ENCODE data around the gene TRPV3. TPM values are rescaled to one million over a fixed set of nuclear protein-coding genes. Genes with fewer than 3 reads are reported as not detected.

Gene TRPV3
- total and polyA plus RNA-seq, 4 experiments from 2014 or later = 0.06 to 0.14 TPM; not detected in 2

DNA sequence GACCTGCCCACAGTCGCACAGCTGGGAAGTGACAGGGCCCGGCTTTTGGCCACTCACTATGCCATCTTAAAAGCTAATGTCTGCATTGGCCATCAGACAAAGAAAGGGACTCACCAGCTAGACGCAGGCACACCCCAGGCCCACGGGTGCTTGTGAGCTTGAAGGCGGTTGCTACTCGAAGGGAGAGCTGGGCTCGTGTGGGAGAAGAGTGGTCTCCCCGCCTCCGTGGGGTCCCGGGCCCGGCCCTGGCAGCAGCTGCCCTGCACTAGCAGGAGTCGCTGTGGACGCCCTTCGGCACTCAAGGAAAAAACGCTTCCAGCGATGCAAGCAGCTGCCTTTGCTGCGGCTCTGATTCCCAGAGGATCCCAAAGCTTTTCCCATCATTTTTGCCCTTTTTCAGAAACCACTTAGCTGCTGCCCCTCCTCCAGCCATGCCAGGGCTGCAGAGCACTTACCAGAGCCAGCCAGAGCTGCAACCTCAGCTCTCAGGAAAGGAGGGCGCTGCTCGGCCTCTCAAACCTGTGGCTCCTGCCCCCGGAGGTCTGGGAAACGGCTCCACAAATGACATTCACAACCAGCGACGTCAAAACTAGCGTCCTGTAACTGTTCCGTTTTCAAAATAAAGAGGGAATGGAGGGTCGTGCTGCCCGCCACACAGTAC lies 39.3 kb upstream of the TRPV3 start:
- H3K27ac Mint-ChIP-seq = no peak overlapping the region
- no peaks in the 10 kb centered on the region for H3K9me3 Mint-ChIP-seq
- no peak overlapping the region for H3K4me3 Mint-ChIP-seq
- DNase-seq = no peak
- Histone ChIP-seq H3K4me1 (ENCODE audit: insufficient read depth, low read length) (no peaks in the 10 kb centered on the region), H3K9me3 (ENCODE audit: control insufficient read depth in 1 of 2, low read length in 2 of 2) (no peaks in the 10 kb centered on the region), H3K4me3 (ENCODE audit: low read length in 2 of 2) (no peak overlapping the region), H3K36me3 (ENCODE audit: insufficient read depth, low read length) (no peaks in the 10 kb centered on the region), H3K27ac (ENCODE audit: low read depth, low read length) (no peak overlapping the region), H3K27me3 (ENCODE audit: insufficient read depth, low read length) (no peaks in the 10 kb centered on the region)
- H3K27me3 Mint-ChIP-seq = no peaks in the 10 kb centered on the region
- ChIA-PET CTCF (ENCODE audit: partially characterized antibody) (no interaction called here), POLR2A (ENCODE audit: partially characterized antibody) (no interaction called here)
- intact Hi-C loops (cut with micrococcal nuclease) = no loop called here
- peaks cover 0 to 1% of the 10 kb centered on the region in 2 donors for H3K36me3 Mint-ChIP-seq
- no peaks in the 10 kb centered on the region for H3K4me1 Mint-ChIP-seq

DNA sequence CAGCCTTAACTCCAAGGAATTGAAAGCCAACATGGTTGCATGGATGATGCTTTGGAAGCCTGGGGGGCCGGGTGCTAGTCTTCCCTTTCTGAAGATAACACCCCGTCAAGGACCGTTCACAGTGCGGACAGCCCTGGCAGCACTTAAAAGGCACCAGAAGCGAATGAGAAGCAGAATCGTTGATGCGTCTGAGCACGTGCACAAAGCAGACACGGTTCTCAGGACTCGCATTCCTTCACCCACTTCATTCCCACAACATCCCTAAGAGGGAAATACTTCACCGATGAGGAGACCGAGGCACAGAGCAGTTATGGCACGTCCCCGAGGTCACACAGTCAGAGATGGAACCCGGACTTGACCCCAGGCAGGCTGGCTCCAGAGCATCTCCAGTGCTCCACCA lies 37.4 kb upstream of the TRPV3 start:
- intact Hi-C loops (cut with micrococcal nuclease) = no loop called here
- no peaks in the 10 kb centered on the region for H3K27me3 Mint-ChIP-seq

DNA sequence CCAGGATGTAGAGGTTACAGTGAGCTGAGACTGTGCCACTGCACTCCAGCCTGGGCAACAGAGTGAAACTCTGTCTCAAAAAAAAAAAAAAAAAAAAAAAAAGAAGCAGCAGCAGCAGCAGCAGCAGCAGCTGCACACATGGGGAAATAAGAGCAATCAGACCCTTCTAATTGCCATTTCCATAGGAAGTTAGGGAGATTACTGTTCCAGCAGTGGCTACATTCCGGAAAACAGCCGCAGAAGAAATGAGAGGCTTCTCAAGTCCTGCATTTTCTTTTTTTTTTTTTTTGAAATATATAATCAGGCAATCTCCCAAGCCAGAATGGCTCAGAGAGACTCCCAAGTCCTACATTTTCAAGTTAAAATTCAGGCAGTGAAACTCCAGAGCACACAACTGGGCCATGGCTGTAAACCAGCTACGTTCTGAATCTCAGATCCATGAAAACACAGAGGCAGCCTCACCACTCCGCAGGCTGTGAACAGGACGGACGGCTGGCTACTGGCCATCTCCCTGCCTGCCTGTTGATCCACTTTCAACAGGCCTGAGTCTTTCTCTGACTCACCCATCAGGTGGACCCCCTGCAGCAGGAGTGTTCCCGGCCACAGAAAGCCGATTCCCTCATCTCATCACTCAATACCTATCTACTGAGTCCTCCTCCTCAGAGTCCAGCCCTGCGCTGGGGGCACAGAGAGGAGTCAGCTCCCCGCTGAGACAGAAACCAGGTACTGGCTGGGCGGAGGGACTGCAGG lies 36.6 kb upstream of the TRPV3 start:
- Histone ChIP-seq H3K9me3 (ENCODE audit: control insufficient read depth in 1 of 2, low read length in 2 of 2) (no peaks in the 10 kb centered on the region), H3K36me3 (ENCODE audit: insufficient read depth, low read length) (no peaks in the 10 kb centered on the region), H3K27me3 (ENCODE audit: insufficient read depth, low read length) (no peaks in the 10 kb centered on the region), H3K4me3 (ENCODE audit: low read length in 2 of 2) (no peak overlapping the region), H3K4me1 (ENCODE audit: insufficient read depth, low read length) (no peaks in the 10 kb centered on the region), H3K27ac (ENCODE audit: low read depth, low read length) (no peak overlapping the region)
- DNase-seq = no peak
- CTCF ChIA-PET (ENCODE audit: partially characterized antibody) = no interaction called here
- no peaks in the 10 kb centered on the region for H3K9me3 Mint-ChIP-seq
- H3K4me3 Mint-ChIP-seq = no peak overlapping the region
- H3K27ac Mint-ChIP-seq = no peak overlapping the region
- POLR2A ChIA-PET (ENCODE audit: partially characterized antibody) = no interaction called here
- no peaks in the 10 kb centered on the region for H3K27me3 Mint-ChIP-seq
- intact Hi-C loops (cut with micrococcal nuclease) = no loop called here
- H3K36me3 Mint-ChIP-seq = peaks cover 18 to 20% of the 10 kb centered on the region in 2 donors
- no peaks in the 10 kb centered on the region for H3K4me1 Mint-ChIP-seq

More for the DNA sequence above, 37.4 kb upstream of the TRPV3 start:
- ChIA-PET POLR2A (ENCODE audit: partially characterized antibody) (no interaction called here), CTCF (ENCODE audit: partially characterized antibody) (no interaction called here)
- no peaks in the 10 kb centered on the region for H3K9me3 ChIP-seq (ENCODE audit: control insufficient read depth in 1 of 2, low read length in 2 of 2)
- Mint-ChIP-seq H3K36me3 (peaks cover 10 to 12% of the 10 kb centered on the region in 2 donors), H3K4me3 (no peak overlapping the region), H3K27ac (no peak overlapping the region), H3K9me3 (no peaks in the 10 kb centered on the region), H3K4me1 (no peaks in the 10 kb centered on the region)
- no peak for DNase-seq
- H3K4me1 ChIP-seq (ENCODE audit: insufficient read depth, low read length) = no peaks in the 10 kb centered on the region
- no peaks in the 10 kb centered on the region for H3K27me3 ChIP-seq (ENCODE audit: insufficient read depth, low read length)
- H3K4me3 ChIP-seq (ENCODE audit: low read length in 2 of 2) = no peak overlapping the region
- no peaks in the 10 kb centered on the region for H3K36me3 ChIP-seq (ENCODE audit: insufficient read depth, low read length)
- H3K27ac ChIP-seq (ENCODE audit: low read depth, low read length) = no peak overlapping the region

DNA sequence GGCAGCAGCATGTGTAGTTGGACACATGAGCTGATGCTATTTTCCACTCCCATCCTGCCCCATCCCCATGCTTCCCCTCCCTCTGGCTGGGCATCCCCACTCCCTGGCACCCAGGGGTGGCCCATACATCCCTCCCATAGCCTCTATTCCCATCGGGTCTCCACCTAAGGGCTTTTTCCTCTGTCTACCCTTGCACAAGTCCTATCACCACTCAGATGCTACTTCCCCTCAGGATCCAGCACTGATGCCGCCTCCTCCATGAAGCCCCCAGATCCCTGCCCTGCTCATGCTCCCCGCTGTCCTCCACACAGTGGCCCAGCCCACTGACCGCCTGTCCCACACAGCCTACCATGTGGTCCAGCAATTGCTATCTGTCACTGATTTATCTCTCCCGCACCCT lies 35.8 kb upstream of the TRPV3 start:
- Histone ChIP-seq H3K4me1 (ENCODE audit: insufficient read depth, low read length) (no peaks in the 10 kb centered on the region), H3K9me3 (ENCODE audit: control insufficient read depth in 1 of 2, low read length in 2 of 2) (no peaks in the 10 kb centered on the region), H3K4me3 (ENCODE audit: low read length in 2 of 2) (no peak overlapping the region), H3K27ac (ENCODE audit: low read depth, low read length) (no peak overlapping the region), H3K36me3 (ENCODE audit: insufficient read depth, low read length) (no peaks in the 10 kb centered on the region), H3K27me3 (ENCODE audit: insufficient read depth, low read length) (no peaks in the 10 kb centered on the region)
- CTCF ChIA-PET (ENCODE audit: partially characterized antibody) = no interaction called here
- intact Hi-C loops (cut with micrococcal nuclease) = no loop called here
- no peaks in the 10 kb centered on the region for H3K27me3 Mint-ChIP-seq
- H3K36me3 Mint-ChIP-seq = peaks cover 20% of the 10 kb centered on the region in 2 donors
- POLR2A ChIA-PET (ENCODE audit: partially characterized antibody) = no interaction called here
- H3K9me3 Mint-ChIP-seq = no peaks in the 10 kb centered on the region
- H3K4me1 Mint-ChIP-seq = no peaks in the 10 kb centered on the region
- peak overlapping the region in 3 of 7 donors; percentile 29 to 42 (median 32) for H3K27ac Mint-ChIP-seq
- no peak overlapping the region for H3K4me3 Mint-ChIP-seq
- no peak for DNase-seq

DNA sequence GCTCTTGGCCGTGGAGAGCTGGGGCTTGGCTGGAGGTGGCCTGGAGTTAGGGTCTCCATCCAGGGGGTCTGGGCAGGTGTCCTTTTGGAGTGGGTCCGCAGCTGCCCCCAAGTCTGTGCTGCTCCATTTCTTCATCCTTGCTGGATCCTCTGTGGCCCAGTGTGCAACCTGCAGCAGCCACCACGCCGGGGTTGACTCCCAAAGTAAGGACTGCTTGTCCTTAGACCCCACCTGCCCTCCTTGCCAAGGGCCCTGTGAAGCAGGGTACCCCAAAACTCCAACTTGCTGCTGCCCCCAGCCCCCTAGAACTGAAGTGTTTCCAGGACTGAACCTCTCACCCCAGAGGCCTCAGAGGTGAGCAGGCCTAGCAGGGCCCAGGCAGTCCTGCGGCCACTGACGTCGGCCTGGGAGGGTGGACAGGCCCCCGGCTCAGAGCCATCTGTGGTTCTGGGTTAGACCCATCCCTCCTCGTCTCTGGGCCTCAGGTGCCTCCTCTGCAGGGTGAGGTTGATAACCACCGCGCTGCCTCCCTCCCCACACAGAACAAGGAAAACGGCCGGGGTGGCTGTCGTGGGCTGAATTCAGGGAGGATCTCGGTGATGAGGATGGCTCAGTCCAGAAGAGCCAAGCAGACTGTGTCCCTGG lies 34.7 kb upstream of the TRPV3 start:
- ChIA-PET CTCF (ENCODE audit: partially characterized antibody) (no interaction called here), POLR2A (ENCODE audit: partially characterized antibody) (no interaction called here)
- H3K4me1 ChIP-seq (ENCODE audit: insufficient read depth, low read length) = no peaks in the 10 kb centered on the region
- Mint-ChIP-seq H3K4me1 (no peaks in the 10 kb centered on the region), H3K4me3 (no peak overlapping the region), H3K27me3 (no peaks in the 10 kb centered on the region), H3K36me3 (peaks cover 20 to 25% of the 10 kb centered on the region in 2 donors), H3K27ac (no peak overlapping the region), H3K9me3 (no peaks in the 10 kb centered on the region)
- H3K27me3 ChIP-seq (ENCODE audit: insufficient read depth, low read length) = no peaks in the 10 kb centered on the region
- H3K36me3 ChIP-seq (ENCODE audit: insufficient read depth, low read length) = no peaks in the 10 kb centered on the region
- no peaks in the 10 kb centered on the region for H3K9me3 ChIP-seq (ENCODE audit: control insufficient read depth in 1 of 2, low read length in 2 of 2)
- no peak overlapping the region for H3K27ac ChIP-seq (ENCODE audit: low read depth, low read length)
- intact Hi-C loops (cut with micrococcal nuclease) = no loop called here
- H3K4me3 ChIP-seq (ENCODE audit: low read length in 2 of 2) = no peak overlapping the region
- DNase-seq = no peak

DNA sequence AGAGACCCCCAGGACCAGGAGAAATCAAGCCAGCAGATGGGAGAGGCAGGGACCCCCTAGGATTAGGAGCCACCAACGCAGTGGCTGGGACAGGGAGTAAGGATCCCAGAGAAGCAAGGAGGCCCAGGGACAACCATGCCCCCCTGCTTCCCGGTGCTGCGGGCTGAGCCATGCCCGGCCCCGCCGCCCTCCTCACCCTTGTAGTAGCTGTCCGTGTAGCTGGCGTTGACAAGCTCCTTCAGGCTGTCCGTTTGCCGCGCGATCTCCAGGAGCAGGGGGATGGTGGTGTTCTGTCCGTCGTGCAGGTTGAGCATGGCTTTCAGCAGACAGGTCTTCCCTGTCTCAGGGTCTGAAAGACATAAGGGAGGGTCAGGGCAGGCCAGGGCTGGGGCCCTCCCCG lies 33.2 kb upstream of the TRPV3 start:
- CTCF ChIA-PET (ENCODE audit: partially characterized antibody) = no interaction called here
- H3K9me3 ChIP-seq (ENCODE audit: control insufficient read depth in 1 of 2, low read length in 2 of 2) = no peaks in the 10 kb centered on the region
- no peak for DNase-seq
- POLR2A ChIA-PET (ENCODE audit: partially characterized antibody) = no interaction called here
- intact Hi-C loops (cut with micrococcal nuclease) = no loop called here
- H3K4me3 ChIP-seq (ENCODE audit: low read length in 2 of 2) = no peak overlapping the region
- Mint-ChIP-seq H3K36me3 (peaks cover 20 to 32% of the 10 kb centered on the region in 2 donors), H3K4me1 (no peaks in the 10 kb centered on the region), H3K27ac (peak overlapping the region in 1 of 7 donors; percentile 17), H3K27me3 (no peaks in the 10 kb centered on the region), H3K4me3 (no peak overlapping the region), H3K9me3 (no peaks in the 10 kb centered on the region)
- H3K36me3 ChIP-seq (ENCODE audit: insufficient read depth, low read length) = no peaks in the 10 kb centered on the region
- no peak overlapping the region for H3K27ac ChIP-seq (ENCODE audit: low read depth, low read length)
- H3K27me3 ChIP-seq (ENCODE audit: insufficient read depth, low read length) = no peaks in the 10 kb centered on the region
- H3K4me1 ChIP-seq (ENCODE audit: insufficient read depth, low read length) = no peaks in the 10 kb centered on the region

DNA sequence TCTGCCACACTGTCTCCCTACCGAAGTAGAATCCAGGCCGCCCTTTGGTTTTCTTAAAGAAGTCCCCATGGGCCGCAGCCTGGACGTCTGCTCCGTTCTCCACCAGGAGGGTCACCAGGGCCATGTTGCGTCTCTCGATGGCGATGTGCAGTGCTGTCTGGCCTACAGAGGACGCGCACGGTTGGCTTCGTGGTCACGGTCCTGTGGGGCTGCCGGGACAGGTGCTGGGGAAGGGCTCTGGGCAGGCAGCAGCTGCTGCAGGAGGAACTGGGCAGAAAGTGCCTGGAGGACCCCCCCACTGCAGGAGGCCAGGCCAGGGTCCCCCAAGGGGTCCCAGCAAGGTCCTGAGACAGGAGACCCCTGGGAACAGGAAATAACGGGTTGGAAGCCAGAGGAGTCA lies 32.6 kb upstream of the TRPV3 start:
- H3K9me3 Mint-ChIP-seq = no peaks in the 10 kb centered on the region
- H3K4me3 ChIP-seq (ENCODE audit: low read length in 2 of 2) = no peak overlapping the region
- H3K4me3 Mint-ChIP-seq = no peak overlapping the region
- no peaks in the 10 kb centered on the region for H3K27me3 ChIP-seq (ENCODE audit: insufficient read depth, low read length)
- DNase-seq = no peak
- CTCF ChIA-PET (ENCODE audit: partially characterized antibody) = no interaction called here
- H3K9me3 ChIP-seq (ENCODE audit: control insufficient read depth in 1 of 2, low read length in 2 of 2) = no peaks in the 10 kb centered on the region
- intact Hi-C loops (cut with micrococcal nuclease) = no loop called here
- no peak overlapping the region for H3K27ac Mint-ChIP-seq
- H3K4me1 ChIP-seq (ENCODE audit: insufficient read depth, low read length) = no peaks in the 10 kb centered on the region
- H3K4me1 Mint-ChIP-seq = no peaks in the 10 kb centered on the region
- H3K27me3 Mint-ChIP-seq = no peaks in the 10 kb centered on the region
- POLR2A ChIA-PET (ENCODE audit: partially characterized antibody) = no interaction called here
- no peak overlapping the region for H3K27ac ChIP-seq (ENCODE audit: low read depth, low read length)
- no peaks in the 10 kb centered on the region for H3K36me3 ChIP-seq (ENCODE audit: insufficient read depth, low read length)
- H3K36me3 Mint-ChIP-seq = peaks cover 20 to 32% of the 10 kb centered on the region in 2 donors

Data from CD4-positive, alpha-beta memory T cell (primary cell).